Fibroblast of lung (primary cell): ENCODE data around the gene FMN1.

Experiments
- EZH2 ChIP-seq: IDR thresholded peaks from 2 replicates; pipeline ENCODE4 v1.5.1; 2012; ENCODE audit warnings: low read length, control low read depth, mild to moderate bottlenecking; ENCODE audit errors: missing control alignments
- TF ChIP-seq, protein P1 (sequence below), 2 donors: IDR thresholded peaks in 1 of 2; conservative IDR thresholded peaks in 1 of 2; 1 replicate in 1 of 2; 2 replicates in 1 of 2; pipeline ENCODE4 v1.5.1; 2011 to 2012; ENCODE audit warnings: low read length in 2 of 2, control low read depth in 1 of 2, inconsistent platforms in 1 of 2, low read depth in 1 of 2, mild to moderate bottlenecking in 1 of 2

DNA sequence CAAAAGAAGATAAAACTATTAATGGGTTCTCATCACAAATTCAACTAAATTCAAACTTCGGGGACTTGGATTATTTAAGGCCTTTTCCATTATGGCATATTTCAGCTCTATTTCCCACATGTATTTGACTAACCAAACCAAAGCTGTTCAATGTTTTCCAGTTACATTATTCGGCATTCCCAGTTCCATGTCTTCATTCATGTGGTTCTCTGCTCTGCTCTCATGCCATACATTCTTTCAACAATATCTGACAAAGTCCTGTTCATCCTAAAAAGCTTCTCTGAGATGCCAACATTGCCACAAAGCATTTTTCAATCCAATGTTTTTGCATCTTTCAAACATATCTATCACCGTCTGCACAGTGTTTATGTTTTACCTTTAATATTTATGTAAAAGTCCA, 335.3 kb downstream of the FMN1 start:
- no peak for TF ChIP-seq EZH2
- TF ChIP-seq, protein P1, sequence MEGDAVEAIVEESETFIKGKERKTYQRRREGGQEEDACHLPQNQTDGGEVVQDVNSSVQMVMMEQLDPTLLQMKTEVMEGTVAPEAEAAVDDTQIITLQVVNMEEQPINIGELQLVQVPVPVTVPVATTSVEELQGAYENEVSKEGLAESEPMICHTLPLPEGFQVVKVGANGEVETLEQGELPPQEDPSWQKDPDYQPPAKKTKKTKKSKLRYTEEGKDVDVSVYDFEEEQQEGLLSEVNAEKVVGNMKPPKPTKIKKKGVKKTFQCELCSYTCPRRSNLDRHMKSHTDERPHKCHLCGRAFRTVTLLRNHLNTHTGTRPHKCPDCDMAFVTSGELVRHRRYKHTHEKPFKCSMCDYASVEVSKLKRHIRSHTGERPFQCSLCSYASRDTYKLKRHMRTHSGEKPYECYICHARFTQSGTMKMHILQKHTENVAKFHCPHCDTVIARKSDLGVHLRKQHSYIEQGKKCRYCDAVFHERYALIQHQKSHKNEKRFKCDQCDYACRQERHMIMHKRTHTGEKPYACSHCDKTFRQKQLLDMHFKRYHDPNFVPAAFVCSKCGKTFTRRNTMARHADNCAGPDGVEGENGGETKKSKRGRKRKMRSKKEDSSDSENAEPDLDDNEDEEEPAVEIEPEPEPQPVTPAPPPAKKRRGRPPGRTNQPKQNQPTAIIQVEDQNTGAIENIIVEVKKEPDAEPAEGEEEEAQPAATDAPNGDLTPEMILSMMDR (conservative IDR thresholded peaks at IDR 0.05 in 1 of 2, IDR thresholded peaks at IDR 0.05 in 1 of 2; ENCODE audit: low read depth in 1 of 2, low read length in 2 of 2): no peak
